ENCODE measurements around the gene IZUMO4. TPM values are rescaled to one million over a fixed set of nuclear protein-coding genes. Genes with fewer than 3 reads are reported as not detected.

IZUMO4 gene
- total and polyA plus RNA-seq, 10 of the 15 experiments (the other 5 are each of a cell fraction or from before 2014, with no cell fraction given) = 0.53 to 27.1 (median 7.5) TPM

DNA sequence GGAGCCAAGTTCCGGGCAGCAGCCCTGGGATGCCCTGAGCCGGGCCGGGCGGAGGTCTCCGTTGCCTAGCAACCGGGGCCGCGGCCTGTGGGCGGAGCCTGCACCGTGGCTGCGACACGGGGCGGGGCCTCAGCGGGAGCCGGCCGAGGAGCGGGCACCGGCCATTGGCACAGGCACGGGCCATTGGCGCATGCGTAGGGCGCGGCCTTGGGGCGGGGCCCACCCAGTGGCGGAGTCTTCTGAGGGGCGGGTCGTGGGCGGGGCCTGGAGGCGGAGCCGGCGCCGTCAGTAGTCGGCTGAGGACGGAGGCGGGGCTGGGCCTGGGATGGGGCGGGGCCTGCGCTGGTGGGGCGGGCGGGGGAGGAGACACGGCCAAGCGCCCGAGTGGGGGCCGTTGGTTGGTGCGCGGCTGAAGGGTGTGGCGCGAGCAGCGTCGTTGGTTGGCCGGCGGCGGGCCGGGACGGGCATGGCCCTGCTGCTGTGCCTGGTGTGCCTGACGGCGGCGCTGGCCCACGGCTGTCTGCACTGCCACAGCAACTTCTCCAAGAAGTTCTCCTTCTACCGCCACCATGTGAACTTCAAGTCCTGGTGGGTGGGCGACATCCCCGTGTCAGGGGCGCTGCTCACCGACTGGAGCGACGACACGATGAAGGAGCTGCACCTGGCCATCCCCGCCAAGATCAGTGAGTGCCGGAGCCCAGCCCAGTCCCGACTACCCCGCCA lies at the start of gene IZUMO4 (continued):
- TF ChIP-seq, protein P1, sequence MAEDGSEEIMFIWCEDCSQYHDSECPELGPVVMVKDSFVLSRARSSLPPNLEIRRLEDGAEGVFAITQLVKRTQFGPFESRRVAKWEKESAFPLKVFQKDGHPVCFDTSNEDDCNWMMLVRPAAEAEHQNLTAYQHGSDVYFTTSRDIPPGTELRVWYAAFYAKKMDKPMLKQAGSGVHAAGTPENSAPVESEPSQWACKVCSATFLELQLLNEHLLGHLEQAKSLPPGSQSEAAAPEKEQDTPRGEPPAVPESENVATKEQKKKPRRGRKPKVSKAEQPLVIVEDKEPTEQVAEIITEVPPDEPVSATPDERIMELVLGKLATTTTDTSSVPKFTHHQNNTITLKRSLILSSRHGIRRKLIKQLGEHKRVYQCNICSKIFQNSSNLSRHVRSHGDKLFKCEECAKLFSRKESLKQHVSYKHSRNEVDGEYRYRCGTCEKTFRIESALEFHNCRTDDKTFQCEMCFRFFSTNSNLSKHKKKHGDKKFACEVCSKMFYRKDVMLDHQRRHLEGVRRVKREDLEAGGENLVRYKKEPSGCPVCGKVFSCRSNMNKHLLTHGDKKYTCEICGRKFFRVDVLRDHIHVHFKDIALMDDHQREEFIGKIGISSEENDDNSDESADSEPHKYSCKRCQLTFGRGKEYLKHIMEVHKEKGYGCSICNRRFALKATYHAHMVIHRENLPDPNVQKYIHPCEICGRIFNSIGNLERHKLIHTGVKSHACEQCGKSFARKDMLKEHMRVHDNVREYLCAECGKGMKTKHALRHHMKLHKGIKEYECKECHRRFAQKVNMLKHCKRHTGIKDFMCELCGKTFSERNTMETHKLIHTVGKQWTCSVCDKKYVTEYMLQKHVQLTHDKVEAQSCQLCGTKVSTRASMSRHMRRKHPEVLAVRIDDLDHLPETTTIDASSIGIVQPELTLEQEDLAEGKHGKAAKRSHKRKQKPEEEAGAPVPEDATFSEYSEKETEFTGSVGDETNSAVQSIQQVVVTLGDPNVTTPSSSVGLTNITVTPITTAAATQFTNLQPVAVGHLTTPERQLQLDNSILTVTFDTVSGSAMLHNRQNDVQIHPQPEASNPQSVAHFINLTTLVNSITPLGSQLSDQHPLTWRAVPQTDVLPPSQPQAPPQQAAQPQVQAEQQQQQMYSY (CRISPR knock-in tag; IDR thresholded peaks at IDR 0.05) = no peak
- TF ChIP-seq NRF1 (conservative IDR thresholded peaks at IDR 0.05; ENCODE audit: low read depth, low read length) (peak; percentile 44; the same call in 1 of the 2 replicates), GABPA (IDR thresholded peaks at IDR 0.05; ENCODE audit: low read depth) (no peak), NR2C2 (IDR thresholded peaks at IDR 0.05; ENCODE audit: borderline replicate concordance, control insufficient read depth, insufficient read length, low read depth) (no peak), MEF2A (IDR thresholded peaks at IDR 0.05; ENCODE audit: insufficient read depth, low read depth, low read length) (0 out of 2 replicates have a peak, but pooled peaks have one; percentile 3), RBBP5 (conservative IDR thresholded peaks at IDR 0.05) (no peak), NKRF (conservative IDR thresholded peaks at IDR 0.05) (peak; percentile 91), ZNF217 (IDR thresholded peaks at IDR 0.05) (no peak), MEF2B (IDR thresholded peaks at IDR 0.05; ENCODE audit: partially characterized antibody, poor library complexity, severe bottlenecking) (peak; percentile 50), ZNF687 (IDR thresholded peaks at IDR 0.05) (no peak), SMARCA5 (IDR thresholded peaks at IDR 0.05) (peak; percentile 87), TBL1XR1 (IDR thresholded peaks at IDR 0.05; ENCODE audit: low read depth, low read length) (0 out of 2 replicates have a peak, but pooled peaks have one; percentile 2), BACH1 (IDR thresholded peaks at IDR 0.05; ENCODE audit: borderline replicate concordance) (peak; percentile 27; the same call in 1 of the 2 replicates)
- TF ChIP-seq, protein P2, sequence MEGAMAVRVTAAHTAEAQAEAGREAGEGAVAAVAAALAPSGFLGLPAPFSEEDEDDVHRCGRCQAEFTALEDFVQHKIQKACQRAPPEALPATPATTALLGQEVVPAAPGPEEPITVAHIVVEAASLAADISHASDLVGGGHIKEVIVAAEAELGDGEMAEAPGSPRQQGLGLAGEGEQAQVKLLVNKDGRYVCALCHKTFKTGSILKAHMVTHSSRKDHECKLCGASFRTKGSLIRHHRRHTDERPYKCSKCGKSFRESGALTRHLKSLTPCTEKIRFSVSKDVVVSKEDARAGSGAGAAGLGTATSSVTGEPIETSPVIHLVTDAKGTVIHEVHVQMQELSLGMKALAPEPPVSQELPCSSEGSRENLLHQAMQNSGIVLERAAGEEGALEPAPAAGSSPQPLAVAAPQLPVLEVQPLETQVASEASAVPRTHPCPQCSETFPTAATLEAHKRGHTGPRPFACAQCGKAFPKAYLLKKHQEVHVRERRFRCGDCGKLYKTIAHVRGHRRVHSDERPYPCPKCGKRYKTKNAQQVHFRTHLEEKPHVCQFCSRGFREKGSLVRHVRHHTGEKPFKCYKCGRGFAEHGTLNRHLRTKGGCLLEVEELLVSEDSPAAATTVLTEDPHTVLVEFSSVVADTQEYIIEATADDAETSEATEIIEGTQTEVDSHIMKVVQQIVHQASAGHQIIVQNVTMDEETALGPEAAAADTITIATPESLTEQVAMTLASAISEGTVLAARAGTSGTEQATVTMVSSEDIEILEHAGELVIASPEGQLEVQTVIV (IDR thresholded peaks at IDR 0.05; ENCODE audit: borderline replicate concordance, partially characterized antibody) = no peak

Data from GM12878 (cell line).